Stimulated activated CD8-positive, alpha-beta memory T cell treated with anti-CD3 and anti-CD28 coated beads, Interleukin-15, amount 100 ng/mL, for 4 hours (primary cell): ENCODE data around the gene KLF6.
A peak's percentile ranks its signal among the peaks of the same experiment; 100 is the strongest.

Experiments
- DNase-seq, 2 donors: peaks; one replicate each; pipeline ENCODE4 v3.0.0-alpha.2; 2020; ENCODE audit warnings: low read depth in 2 of 2

The KLF6 gene

GRCh38 chr10:3774814-3775695 lies 10.0 kb downstream of the KLF6 start:
- no peak for DNase-seq

GRCh38 chr10:3774018-3774813 lies 10.8 kb downstream of the KLF6 start:
- no peak for DNase-seq

- DNase-seq: no peak
Measured at GRCh38 chr10:3773460-3774017, 11.5 kb downstream of the KLF6 start.

- no peak for DNase-seq
Measured at GRCh38 chr10:3772361-3773171, 12.4 kb downstream of the KLF6 start.

- no peak for DNase-seq
Measured at GRCh38 chr10:3770611-3771110, 14.3 kb downstream of the KLF6 start.

- no peak for DNase-seq
Measured at GRCh38 chr10:3769556-3769955, 15.5 kb downstream of the KLF6 start.

- no peak for DNase-seq
Measured at GRCh38 chr10:3766046-3766756, 18.8 kb downstream of the KLF6 start.

- no peak for DNase-seq
Measured at GRCh38 chr10:3765146-3765545, 19.9 kb downstream of the KLF6 start.

- no peak for DNase-seq
Measured at GRCh38 chr10:3764626-3765112, 20.3 kb downstream of the KLF6 start.

GRCh38 chr10:3763852-3764625 lies 21.0 kb downstream of the KLF6 start:
- DNase-seq: no peak

- DNase-seq: no peak
Measured at GRCh38 chr10:3763035-3763456, 22.0 kb downstream of the KLF6 start.

- no peak for DNase-seq
Measured at GRCh38 chr10:3762309-3762708, 22.7 kb downstream of the KLF6 start.

GRCh38 chr10:3761904-3762303 lies 23.1 kb downstream of the KLF6 start:
- DNase-seq: no peak

GRCh38 chr10:3761021-3761686 lies 23.9 kb downstream of the KLF6 start:
- no peak for DNase-seq

GRCh38 chr10:3760083-3760482 lies 24.9 kb downstream of the KLF6 start:
- no peak for DNase-seq

GRCh38 chr10:3759397-3759796 lies 25.6 kb downstream of the KLF6 start:
- DNase-seq: no peak

- no peak for DNase-seq
Measured at GRCh38 chr10:3758491-3758970, 26.5 kb downstream of the KLF6 start.

- DNase-seq: peak; percentile 41 to 57
Measured at GRCh38 chr10:3757638-3758490, 27.1 kb downstream of the KLF6 start.
